ENCODE results near the gene CCDC167.
"Not testable (repeated sequence)": the region's sequence is repeated elsewhere in the genome, so short reads cannot be mapped to it uniquely, and the experiment has no call there.

CCDC167 gene

DNA sequence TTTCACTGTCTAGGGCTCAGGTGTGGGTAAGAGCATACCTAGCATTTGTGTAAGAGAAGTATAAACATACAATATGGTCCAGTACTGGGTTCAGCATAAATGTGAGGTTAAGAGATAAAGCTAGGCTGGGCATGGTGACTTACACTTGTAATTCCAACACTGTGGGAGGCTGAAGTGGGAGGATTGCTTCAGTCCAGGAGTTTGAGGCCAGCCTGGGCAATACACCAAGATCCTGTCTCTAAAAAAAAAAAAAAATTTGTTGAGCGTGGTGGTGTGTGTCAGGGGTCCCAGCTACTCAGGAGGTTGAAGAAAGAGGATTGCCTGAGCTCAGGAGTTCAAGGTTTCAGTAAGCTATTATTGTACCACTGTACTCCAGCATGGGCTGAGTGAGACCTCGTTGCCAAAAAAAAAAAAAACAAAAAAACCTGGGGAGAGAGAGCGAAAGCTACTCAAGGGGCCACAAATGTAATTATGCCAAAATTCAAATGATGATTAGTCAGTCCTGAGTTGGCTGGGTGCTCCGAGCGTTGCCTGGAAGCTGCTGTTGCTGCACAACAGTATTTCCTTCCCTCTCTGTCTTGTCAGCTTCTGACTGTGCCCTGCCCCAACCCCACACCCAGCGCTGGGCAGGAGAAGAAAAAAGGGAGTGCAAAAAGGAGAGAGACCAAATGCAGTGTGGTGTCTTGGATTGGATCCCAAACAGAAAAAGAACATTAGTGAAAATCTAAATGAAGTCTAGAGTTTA, 42.7 kb downstream of the CCDC167 start:
- DNase-seq: no peak

- no peak for DNase-seq
Observed at GRCh38 chr6:37456126-37456525, 43.6 kb downstream of the CCDC167 start.

GRCh38 chr6:37454420-37455140, 45.1 kb downstream of the CCDC167 start:
- no peak for DNase-seq

DNA sequence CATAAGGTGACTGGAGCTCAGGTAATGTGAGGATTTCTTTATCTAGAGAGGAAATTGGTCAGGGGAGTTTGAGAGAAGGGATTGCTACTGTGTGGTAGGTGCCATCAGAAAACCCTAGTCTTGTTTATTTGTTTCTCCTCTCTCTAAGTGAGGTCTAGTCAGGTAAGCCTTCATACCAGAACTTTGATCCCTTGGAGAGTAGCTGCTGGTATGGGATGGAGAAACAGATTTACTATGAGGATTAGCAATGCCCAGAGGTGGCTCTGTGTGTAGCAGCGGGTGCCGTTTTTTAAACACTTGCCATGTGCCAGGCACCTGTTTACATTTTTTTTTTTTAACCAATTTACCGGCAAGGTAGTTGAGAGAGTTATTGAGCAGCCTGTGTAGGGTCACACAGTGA, 47.2 kb downstream of the CCDC167 start:
- no peak for DNase-seq

GRCh38 chr6:37451441-37452193, 48.1 kb downstream of the CCDC167 start:
- DNase-seq: no peak

DNA sequence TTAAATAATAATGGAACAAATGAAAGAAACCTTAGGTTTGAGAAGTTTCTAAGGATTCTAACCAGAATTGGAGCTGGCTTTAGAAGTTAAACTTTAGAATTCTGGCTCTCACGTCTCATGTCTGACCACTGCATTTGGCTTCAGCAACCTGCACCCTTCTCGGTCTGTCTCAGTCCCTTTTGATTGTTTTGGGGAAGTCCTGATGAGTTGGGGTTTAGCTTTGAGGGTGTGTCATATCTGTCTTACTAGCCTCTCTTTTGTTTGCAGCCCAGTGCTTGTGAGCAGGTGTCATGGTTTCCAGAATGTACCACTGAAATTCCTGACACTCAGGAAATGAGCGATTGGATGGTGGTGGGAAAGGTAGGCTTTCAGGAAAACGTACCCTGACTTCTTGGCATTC, 49.7 kb downstream of the CCDC167 start:
- no peak for DNase-seq

- DNase-seq: not testable (repeated sequence)
Observed at GRCh38 chr6:37443216-37443542, 56.5 kb downstream of the CCDC167 start.

DNA sequence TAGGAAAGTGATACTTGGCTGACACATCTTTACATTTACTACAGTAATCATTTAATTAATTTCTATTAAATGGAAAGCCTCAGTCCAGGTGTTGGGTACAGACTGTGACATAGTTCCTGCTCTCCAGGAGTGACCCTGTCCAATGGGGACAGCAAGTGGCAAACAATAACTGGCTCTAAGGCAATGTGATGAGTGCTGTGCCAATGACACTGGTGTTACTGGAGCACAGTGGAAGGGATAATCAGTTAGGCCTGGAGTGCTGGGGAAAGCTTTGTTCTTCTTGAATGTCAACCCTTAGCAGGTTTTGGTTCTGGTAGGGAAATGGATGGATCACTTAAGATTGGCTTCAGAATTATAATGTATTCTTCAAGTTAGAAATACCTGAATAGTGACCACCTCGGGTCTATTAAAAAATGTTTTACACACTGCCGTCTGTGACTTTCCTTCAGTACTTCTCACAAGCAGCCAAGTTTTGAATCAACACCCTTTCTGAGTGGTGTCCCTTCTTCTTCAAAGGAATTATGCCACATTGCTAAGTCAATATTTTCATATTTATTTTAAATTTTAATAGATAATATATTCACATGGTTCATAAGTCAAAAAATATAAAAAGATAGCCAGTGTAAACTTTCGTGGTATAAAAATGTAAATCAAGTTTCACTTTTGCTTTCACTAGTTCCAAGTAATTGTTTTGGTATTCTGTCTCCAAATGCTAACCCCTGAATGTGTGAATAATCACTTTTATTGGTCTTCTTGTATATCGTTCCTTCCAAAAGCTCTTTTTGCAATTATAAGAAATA, 57.1 kb downstream of the CCDC167 start:
- DNase-seq: no peak

DNA sequence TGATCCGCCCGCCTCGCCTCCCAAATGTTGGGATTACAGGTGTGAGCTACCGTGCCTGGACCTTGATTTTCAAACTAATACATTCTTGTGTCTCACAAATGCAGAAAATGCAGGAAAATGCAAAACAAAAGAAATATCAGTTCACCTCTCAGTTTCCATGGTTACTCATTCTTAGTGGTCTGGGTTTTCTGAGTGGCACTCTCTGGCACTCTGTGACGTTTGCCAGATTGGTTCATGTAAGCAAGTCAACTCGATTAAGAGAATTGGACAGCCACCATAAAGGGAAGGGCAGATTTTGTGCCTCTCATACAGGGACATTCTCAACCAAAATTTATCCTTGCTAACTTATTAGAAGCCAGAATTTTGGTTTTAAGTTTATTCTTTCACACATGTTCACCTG, 58.0 kb downstream of the CCDC167 start:
- no peak for DNase-seq

DNA sequence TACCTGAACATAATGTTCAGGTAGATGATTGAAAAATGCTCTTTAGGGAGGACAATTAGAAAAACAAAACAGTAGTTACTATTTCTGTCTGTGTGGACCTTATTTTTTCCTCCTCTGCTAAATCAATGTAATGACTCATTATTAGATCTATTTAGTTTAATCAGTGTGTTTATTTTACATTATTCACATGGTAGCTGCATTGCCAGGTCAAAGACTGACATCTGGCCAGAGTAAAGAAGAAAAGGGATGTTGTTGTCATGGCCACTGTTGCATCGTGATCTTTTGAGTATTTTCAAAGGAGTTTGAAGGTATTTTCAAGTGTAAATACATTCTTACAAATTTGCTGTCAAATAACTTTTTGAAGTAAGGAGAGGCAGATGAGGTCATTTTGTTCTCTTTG, 60.8 kb downstream of the CCDC167 start:
- no peak for DNase-seq

DNA sequence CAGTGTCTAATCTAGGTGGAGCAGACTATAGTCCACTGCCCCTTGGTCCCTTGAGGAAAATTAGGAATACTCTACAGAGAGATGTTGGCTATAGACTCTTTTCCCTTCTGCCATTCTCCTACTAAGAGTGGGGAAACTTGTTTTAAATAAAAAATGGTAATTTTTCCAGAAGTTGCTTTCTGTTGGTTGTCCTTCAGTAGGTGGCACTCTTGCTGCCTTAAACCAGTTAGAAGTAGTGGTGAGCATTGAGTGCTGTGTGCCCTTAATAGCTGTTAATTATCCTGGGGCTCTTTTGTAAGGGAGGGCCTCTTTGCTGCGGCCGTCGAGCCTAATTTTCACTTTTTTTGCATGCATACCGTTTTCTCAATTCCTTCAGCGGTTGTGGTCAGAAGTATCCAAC, 63.9 kb downstream of the CCDC167 start:
- no peak for DNase-seq

GRCh38 chr6:37435373-37435772, 64.3 kb downstream of the CCDC167 start:
- DNase-seq: no peak

- peak; percentile 38 for DNase-seq
Observed at GRCh38 chr6:37433657-37434271, 65.9 kb downstream of the CCDC167 start.

All from stimulated activated CD4-positive, alpha-beta T cell treated with anti-CD3 and anti-CD28 coated beads, Interleukin-12 subunit alpha, Interleukin-12 subunit beta, amount 100 ng/mL, for 4 hours (primary cell).